MM.1S (cell line): Measurements from ENCODE around the gene SERPINB13.
"Not testable (repeated sequence)": the region's sequence is repeated elsewhere in the genome, so short reads cannot be mapped to it uniquely, and the experiment has no call there.

Experiments
- EZH2 ChIP-seq: fragments of 300-600 bp; sonication (generic); optimal IDR thresholded peaks from 2 replicates; pipeline ENCODE3; 2017; ENCODE audit warnings: low read depth, mild to moderate bottlenecking, antibody characterized with exemption, low read length, mixed read lengths
- TF ChIP-seq, protein P1 (sequence below): fragments of 300-600 bp; sonication (generic); IDR thresholded peaks from 2 replicates; pipeline ENCODE4 v1.5.1; 2016; ENCODE audit warnings: antibody characterized with exemption, low read length, mixed read lengths

- TF ChIP-seq, protein P1, sequence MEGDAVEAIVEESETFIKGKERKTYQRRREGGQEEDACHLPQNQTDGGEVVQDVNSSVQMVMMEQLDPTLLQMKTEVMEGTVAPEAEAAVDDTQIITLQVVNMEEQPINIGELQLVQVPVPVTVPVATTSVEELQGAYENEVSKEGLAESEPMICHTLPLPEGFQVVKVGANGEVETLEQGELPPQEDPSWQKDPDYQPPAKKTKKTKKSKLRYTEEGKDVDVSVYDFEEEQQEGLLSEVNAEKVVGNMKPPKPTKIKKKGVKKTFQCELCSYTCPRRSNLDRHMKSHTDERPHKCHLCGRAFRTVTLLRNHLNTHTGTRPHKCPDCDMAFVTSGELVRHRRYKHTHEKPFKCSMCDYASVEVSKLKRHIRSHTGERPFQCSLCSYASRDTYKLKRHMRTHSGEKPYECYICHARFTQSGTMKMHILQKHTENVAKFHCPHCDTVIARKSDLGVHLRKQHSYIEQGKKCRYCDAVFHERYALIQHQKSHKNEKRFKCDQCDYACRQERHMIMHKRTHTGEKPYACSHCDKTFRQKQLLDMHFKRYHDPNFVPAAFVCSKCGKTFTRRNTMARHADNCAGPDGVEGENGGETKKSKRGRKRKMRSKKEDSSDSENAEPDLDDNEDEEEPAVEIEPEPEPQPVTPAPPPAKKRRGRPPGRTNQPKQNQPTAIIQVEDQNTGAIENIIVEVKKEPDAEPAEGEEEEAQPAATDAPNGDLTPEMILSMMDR: not testable (repeated sequence)
- TF ChIP-seq EZH2: not testable (repeated sequence)
Measured at GRCh38 chr18:63642668-63643356, 55.7 kb downstream of the SERPINB13 start.
